RCC 7860 (cell line): ENCODE results near the gene FEN1.
A peak's percentile ranks its signal among the peaks of the same experiment; 100 is the strongest.

Experiments
- DNase-seq: peaks from one replicate; pipeline ENCODE4 v3.0.0-alpha.2; 2015; ENCODE audit warnings: low spot score
- FAIRE-seq: peaks from 2 replicates; lab custom pipeline; 2012; peaks lifted over from hg19 to GRCh38; lab: Jason Lieb, UNC

FEN1 gene

GRCh38 chr11:61792310-61793082, at the start of gene FEN1, which contains the start of gene TMEM258:
Gene FEN1 (plus strand): TSS chr11:61792911. CDS start chr11:61795362, 2,451 bp downstream.
Gene TMEM258 (minus strand): TSS chr11:61792599. CDS start chr11:61792558, 41 bp downstream.
- FAIRE-seq (no peak), DNase-seq (peak; percentile 78)

- DNase-seq, result no peak
- no peak for FAIRE-seq
Measured at GRCh38 chr11:61743486-61744095, 49.1 kb upstream of the FEN1 start.

GRCh38 chr11:61744181-61744580, 48.5 kb upstream of the FEN1 start:
- no peak for FAIRE-seq
- DNase-seq, result no peak

- DNase-seq, result no peak
- FAIRE-seq, result no peak
Measured at GRCh38 chr11:61744609-61745156, 48.0 kb upstream of the FEN1 start.

GRCh38 chr11:61745781-61746441, 46.8 kb upstream of the FEN1 start:
- FAIRE-seq (no peak), DNase-seq (no peak)

- no peak for DNase-seq
- no peak for FAIRE-seq
Measured at GRCh38 chr11:61746442-61747191, 46.1 kb upstream of the FEN1 start.

- FAIRE-seq (no peak), DNase-seq (peak; percentile 36)
Measured at GRCh38 chr11:61747192-61747966, 45.3 kb upstream of the FEN1 start.

GRCh38 chr11:61747967-61748285, 44.8 kb upstream of the FEN1 start:
- FAIRE-seq (no peak), DNase-seq (no peak)

- FAIRE-seq, result no peak
Measured at GRCh38 chr11:61749591-61750217, 43.0 kb upstream of the FEN1 start.

GRCh38 chr11:61750631-61751273, 42.0 kb upstream of the FEN1 start:
- FAIRE-seq (no peak), DNase-seq (no peak)

More at GRCh38 chr11:61749591-61750217, 43.0 kb upstream of the FEN1 start:
- no peak for DNase-seq

GRCh38 chr11:61751384-61751783, 41.3 kb upstream of the FEN1 start:
- no peak for FAIRE-seq
- no peak for DNase-seq

- FAIRE-seq, result no peak
- DNase-seq, result peak; percentile 6
Measured at GRCh38 chr11:61752117-61752924, 40.4 kb upstream of the FEN1 start, which contains the start of gene MYRF. Gene MYRF (plus strand): TSS chr11:61752636. CDS start chr11:61752745, 109 bp downstream.

GRCh38 chr11:61752925-61753521, 39.7 kb upstream of the FEN1 start:
- DNase-seq (no peak), FAIRE-seq (no peak)

GRCh38 chr11:61753672-61754071, 39.0 kb upstream of the FEN1 start:
- DNase-seq, result no peak
- no peak for FAIRE-seq

GRCh38 chr11:61754534-61755482, 37.9 kb upstream of the FEN1 start:
- DNase-seq, result no peak
- no peak for FAIRE-seq

- no peak for FAIRE-seq
- no peak for DNase-seq
Measured at GRCh38 chr11:61756147-61756451, 36.6 kb upstream of the FEN1 start.
